ENCODE data around the gene HOXD4.

DNA sequence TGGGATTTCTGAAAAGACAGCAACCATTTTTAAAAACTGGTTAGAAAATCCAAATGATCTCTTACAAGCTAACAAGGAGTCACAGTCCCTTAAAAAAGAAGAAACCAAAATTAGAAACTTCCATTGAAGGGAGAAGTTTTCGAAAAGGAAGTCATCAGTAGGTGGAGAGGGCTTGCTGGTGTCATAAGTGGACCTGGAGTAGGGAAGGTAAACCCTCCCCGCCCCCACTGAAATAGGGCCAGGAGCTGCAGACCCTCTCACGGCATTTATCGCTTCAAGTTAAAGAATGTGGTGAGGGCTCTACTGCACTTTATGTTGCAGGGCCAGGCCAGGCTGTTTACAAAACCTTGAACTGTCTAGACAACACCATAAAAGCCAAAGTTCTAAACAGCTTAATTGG lies 41.4 kb upstream of the HOXD4 start:
- no peak for TF ChIP-seq EP300 (IDR thresholded peaks at IDR 0.05)
- TF ChIP-seq, protein P1, sequence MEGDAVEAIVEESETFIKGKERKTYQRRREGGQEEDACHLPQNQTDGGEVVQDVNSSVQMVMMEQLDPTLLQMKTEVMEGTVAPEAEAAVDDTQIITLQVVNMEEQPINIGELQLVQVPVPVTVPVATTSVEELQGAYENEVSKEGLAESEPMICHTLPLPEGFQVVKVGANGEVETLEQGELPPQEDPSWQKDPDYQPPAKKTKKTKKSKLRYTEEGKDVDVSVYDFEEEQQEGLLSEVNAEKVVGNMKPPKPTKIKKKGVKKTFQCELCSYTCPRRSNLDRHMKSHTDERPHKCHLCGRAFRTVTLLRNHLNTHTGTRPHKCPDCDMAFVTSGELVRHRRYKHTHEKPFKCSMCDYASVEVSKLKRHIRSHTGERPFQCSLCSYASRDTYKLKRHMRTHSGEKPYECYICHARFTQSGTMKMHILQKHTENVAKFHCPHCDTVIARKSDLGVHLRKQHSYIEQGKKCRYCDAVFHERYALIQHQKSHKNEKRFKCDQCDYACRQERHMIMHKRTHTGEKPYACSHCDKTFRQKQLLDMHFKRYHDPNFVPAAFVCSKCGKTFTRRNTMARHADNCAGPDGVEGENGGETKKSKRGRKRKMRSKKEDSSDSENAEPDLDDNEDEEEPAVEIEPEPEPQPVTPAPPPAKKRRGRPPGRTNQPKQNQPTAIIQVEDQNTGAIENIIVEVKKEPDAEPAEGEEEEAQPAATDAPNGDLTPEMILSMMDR (IDR thresholded peaks at IDR 0.05), result no peak
- TF ChIP-seq POLR2A (IDR thresholded peaks at IDR 0.05), result no peak

Data from suprapubic skin (tissue), 3 donors.